Measurements from ENCODE around the gene SLC7A1.

DNA sequence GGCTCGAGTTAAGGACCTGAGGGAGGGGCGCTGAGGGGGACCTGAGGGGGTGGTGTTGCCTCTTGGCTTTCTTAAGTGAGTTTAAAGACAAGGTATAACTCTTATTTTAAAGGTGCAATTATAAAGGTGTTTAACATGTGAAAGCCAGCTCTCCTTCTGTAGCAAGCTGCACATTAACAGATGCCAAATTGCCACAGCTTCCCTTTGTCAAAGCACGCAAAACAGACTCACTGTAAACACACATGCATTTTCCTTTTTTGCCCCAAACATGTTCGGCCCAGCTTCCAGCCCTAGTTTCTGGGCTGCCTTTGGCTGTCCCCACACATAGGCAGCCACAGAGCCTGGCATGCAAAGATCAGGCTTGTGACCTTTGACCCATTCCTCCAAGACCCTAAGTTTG lies 111.9 kb downstream of the SLC7A1 start:
- no peak for TF ChIP-seq GATA2 (IDR thresholded peaks at IDR 0.05; ENCODE audit: low read depth, low read length)
- no peak for TF ChIP-seq GATA3 (IDR thresholded peaks at IDR 0.05; ENCODE audit: low read depth, low read length)

All from SH-SY5Y (cell line).